VCaP (cell line): ENCODE data around the gene MYL5.

Source experiments
- H3K27ac ChIP-seq: fragments of 450-650 bp; 2 replicates; pipeline ENCODE4 v1.5.1; 2017
- TF ChIP-seq, protein P1 (sequence below): fragments of 450-650 bp; conservative IDR thresholded peaks from 2 replicates; pipeline ENCODE4 v1.5.1; 2017; ENCODE audit warnings: mild to moderate bottlenecking, moderate library complexity

Gene MYL5

DNA sequence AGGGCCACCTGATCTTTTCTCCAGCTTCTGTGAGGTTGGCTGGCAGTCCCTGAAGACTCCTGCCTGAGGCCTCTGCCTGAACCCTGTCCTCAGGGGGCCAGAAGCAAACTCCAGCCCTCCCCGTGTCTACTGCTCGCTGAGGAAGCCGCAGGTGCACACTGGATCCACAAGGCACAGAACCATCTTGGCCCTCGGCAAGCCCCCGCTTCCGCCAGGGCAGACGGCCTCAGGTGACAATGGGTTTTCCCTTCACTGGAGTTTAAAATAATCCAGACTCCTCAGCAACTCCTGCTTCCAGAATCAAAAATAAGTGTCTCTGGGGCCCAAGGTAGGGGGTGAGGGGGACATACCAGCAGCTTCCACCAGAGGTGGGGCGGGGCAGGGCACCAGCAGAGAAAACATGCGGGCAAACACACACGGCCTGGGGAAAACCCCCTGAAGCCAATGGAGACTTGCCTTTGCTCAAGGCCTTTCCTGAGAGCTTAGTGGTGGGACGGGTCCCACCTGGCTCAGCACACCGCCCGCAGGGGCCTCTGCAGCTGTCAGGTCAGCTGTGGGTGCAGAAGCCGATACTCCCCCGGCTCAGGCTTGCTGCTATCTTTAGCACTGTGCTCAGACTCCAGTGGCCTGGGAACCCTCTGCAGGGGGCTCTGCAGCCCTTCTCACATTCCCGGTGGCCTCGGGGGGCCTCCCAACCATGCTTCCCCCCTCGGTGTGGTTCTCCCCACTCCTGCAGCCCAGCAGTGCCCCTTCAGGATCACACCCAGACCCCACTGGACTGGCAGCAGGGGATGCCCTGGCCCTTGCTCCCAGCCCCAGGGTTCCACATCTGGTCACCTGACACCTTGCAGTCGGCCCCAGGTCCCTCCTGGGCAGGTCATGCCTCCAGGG, 1.9 kb downstream of the MYL5 start:
- H3K27ac ChIP-seq, result no peak overlapping the region
- TF ChIP-seq, protein P1, sequence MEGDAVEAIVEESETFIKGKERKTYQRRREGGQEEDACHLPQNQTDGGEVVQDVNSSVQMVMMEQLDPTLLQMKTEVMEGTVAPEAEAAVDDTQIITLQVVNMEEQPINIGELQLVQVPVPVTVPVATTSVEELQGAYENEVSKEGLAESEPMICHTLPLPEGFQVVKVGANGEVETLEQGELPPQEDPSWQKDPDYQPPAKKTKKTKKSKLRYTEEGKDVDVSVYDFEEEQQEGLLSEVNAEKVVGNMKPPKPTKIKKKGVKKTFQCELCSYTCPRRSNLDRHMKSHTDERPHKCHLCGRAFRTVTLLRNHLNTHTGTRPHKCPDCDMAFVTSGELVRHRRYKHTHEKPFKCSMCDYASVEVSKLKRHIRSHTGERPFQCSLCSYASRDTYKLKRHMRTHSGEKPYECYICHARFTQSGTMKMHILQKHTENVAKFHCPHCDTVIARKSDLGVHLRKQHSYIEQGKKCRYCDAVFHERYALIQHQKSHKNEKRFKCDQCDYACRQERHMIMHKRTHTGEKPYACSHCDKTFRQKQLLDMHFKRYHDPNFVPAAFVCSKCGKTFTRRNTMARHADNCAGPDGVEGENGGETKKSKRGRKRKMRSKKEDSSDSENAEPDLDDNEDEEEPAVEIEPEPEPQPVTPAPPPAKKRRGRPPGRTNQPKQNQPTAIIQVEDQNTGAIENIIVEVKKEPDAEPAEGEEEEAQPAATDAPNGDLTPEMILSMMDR, result no peak

DNA sequence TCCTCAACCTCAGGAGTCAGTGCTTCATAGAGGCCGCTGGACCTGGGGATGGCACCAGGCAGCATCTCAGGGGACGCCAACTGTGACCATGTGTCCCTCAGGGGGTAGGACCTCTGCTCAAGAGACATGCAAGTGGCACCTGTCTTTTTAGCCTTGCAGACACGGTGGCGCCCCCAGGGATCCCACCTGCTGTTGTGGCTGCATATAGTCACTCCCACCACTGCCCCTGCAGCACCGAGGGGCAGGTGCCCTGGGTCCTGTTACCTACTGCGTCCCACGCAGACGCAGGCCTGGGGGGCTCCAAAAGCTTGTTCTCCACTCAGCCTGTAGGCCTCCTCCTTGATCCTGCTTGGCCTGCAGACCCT, 2.5 kb downstream of the MYL5 start:
- TF ChIP-seq, protein P1, result no peak
- no peak overlapping the region for H3K27ac ChIP-seq

DNA sequence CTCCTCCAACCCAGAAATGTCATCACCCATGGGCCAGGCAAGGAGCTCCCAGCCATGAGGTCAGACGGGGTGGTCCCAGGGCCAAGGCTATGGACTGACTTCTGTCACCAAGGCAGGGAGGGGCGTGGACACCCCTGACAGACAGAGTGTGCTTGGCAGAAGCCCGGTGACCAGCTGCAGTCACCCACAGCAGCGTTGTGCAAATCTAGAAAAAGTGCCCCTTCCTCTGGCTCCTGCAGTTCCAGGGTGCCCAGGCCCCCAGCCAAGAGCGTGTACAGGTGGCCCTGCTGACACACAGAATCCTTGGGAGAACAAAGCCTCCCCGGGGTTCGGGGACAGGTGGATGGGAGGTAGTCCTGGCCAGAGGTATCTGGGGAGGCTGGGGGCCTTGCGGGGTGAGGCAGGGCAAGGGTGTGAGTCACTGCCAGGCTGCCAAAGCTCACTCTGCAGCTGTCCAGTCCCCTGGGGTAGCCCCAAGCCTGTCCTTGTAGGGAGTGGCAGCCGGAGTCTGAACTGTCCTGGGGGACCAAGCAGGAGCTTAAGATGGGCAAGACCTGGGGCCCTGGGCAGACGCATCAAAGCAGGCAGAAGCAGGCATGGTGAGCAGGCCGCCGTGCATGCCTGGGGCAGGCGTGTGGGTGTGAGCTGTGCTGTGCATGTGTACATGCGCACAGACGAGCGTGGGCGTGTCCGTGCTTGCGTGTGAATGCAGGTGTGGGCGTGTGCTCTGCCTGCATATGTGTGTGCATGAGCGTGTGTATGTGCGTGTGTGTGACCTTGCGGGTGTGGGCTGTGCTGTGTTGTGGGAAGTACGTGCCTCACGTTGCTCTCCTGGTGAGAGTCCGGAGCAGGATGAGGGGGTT, 3.3 kb downstream of the MYL5 start:
- no peak overlapping the region for H3K27ac ChIP-seq

DNA sequence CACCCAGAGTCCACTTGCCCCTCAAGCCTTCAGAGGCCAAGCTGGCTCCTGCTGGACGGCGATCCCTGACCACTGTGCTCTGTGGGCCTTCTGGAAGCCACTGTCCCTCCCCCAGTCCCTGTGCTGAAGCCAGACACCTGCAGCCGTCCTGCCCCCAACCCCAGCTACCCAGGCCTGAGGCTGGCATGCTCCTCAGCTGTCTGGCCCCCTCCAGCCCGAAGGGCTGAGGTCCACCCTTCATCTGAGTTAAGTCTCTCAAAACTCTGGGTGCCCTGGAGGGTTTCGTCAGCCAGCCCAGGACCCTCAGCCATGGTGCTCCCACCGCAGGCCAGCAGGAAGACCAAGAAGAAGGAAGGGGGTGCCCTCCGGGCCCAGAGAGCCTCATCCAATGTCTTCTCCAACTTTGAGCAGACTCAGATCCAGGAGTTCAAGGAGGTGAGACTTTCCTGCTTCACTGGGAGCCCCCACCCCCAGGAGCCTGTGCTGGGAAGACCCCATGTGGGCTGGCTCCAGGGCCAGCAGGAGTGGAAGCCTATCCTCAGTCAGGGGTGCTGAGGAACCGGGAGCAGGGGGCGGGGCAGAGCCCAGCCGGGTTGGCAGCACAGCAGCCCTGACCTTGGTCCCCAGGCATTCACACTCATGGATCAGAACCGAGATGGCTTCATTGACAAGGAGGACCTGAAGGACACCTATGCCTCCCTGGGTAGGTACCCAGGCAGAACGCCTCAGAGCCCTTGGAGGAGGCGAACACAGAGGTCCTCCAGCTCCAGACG, 4.2 kb downstream of the MYL5 start:
- TF ChIP-seq, protein P1, result no peak
- H3K27ac ChIP-seq, result no peak overlapping the region

More for the DNA sequence above, 3.3 kb downstream of the MYL5 start:
- TF ChIP-seq, protein P1, result no peak

DNA sequence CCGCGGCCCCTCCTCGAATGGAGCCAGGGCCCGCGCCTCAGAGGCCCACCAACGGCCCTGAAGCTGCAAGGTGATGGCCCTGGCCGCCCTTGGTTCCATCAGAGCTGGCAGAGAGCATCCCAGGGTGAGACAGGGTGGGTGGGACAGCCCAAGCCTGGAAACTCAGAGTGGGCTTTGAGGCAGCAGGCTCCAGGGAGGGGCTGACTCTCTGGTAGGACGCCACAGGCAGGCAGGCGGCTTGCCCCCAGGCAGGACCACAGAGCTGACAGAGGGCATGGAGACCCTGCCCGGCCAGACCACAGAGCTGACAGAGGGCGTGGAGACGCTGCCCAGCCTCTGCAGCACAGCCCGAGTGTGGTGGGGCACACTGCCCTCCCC, 4.8 kb downstream of the MYL5 start:
- TF ChIP-seq, protein P1, result no peak
- H3K27ac ChIP-seq, result no peak overlapping the region

DNA sequence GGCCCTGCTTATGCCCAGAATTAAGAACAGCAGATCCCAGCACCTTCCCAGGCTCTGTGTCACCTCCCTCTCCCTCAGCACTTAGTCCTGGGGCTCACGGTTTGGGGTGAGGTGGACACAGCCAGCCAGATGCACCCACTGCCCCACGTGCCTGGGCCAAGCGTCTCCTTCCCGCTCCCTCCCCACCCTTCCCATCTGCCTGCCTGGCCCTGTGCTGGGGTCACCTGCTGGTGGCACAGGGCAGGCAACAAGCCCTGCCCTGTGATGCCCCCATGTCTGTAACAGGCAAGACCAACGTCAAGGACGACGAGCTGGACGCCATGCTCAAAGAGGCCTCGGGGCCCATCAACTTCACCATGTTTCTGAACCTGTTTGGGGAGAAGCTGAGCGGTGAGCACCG, 5.3 kb downstream of the MYL5 start:
- TF ChIP-seq, protein P1, result no peak
- H3K27ac ChIP-seq, result no peak overlapping the region

DNA sequence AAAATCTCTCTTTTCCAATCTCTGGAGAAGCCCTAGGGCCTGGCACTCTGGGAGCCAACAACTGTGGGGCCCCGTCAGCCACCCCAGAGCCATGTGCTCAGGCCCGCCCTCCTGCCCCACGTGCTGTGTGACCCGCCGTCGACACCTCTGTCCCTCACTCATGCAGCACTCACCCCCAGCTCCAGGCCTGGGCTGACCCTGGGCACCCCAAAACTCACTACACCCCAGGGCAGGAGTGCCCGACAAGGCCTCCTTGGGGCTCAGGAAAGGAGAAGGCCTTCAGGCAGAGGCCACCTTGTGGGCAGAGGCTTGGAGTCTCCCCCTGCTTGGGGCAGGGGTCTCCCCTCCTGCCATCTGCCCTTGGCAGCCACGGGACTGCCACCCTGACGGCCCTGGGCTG, 5.7 kb downstream of the MYL5 start:
- TF ChIP-seq, protein P1, result no peak
- peak overlapping the region; percentile 64; the same call in 1 of the 2 replicates for H3K27ac ChIP-seq
